HEK293 (cell line): Measurements from ENCODE around the gene SMARCA2.

Source experiments
- CTCF ChIA-PET: fragments of 350-600 bp; formaldehyde crosslinking; extraction: SDS; loops from one replicate; lab custom pipeline; 2021; ENCODE audit warnings: antibody characterized with exemption; lab: Yijun Ruan, JAX
- POLR2A ChIA-PET: fragments of 300-600 bp; formaldehyde crosslinking; extraction: SDS; loops from one replicate; lab custom pipeline; 2020; ENCODE audit warnings: antibody characterized with exemption, inconsistent platforms; lab: Yijun Ruan, JAX
- H3K27ac ChIP-seq: fragments of 200-500 bp; sonication (Bioruptor generic); 2 replicates; pipeline ENCODE4 v1.5.1; 2014; ENCODE audit warnings: low read depth, low read length, control low read depth, inconsistent platforms; ENCODE audit errors: extremely low read depth
- H3K36me3 ChIP-seq, 2 experiments: fragments of 200-500 bp in 1 of 2; sonication (Bioruptor generic) in 1 of 2; 1 replicate in 1 of 2; 2 replicates in 1 of 2; pipeline ENCODE4 v1.5.1; 2014 to 2017; ENCODE audit warnings: inconsistent platforms in 2 of 2, low read length in 2 of 2; ENCODE audit not compliant: control insufficient read depth in 2 of 2, insufficient read depth in 1 of 2
- H3K4me1 ChIP-seq: fragments of 200-500 bp; sonication (Bioruptor generic); 2 replicates; pipeline ENCODE4 v1.5.1; 2014; ENCODE audit warnings: mild to moderate bottlenecking, low read length, inconsistent platforms; ENCODE audit not compliant: control insufficient read depth, insufficient read depth
- H3K4me3 ChIP-seq: 2 replicates; pipeline ENCODE4 v1.5.1; 2011; ENCODE audit warnings: low read depth, mild to moderate bottlenecking, control low read depth, low read length, moderate library complexity
- H3K9me3 ChIP-seq: fragments of 200-500 bp; sonication (Bioruptor generic); 2 replicates; pipeline ENCODE4 v1.5.1; 2014; ENCODE audit warnings: low read depth, low read length, inconsistent platforms; ENCODE audit not compliant: control insufficient read depth, insufficient read depth
- HOXA7 ChIP-seq: sonication (generic); formaldehyde crosslinking; IDR thresholded peaks from 2 replicates; pipeline ENCODE4 v1.8.1; 2022; ENCODE audit warnings: missing genetic modification reagents, borderline replicate concordance
- KLF16 ChIP-seq: fragments of 450-650 bp; formaldehyde crosslinking; IDR thresholded peaks from 2 replicates; pipeline ENCODE4 v1.5.1; 2017; ENCODE audit warnings: missing biosample characterization, missing genetic modification characterization
- KLF7 ChIP-seq: fragments of 450-650 bp; formaldehyde crosslinking; IDR thresholded peaks from 2 replicates; pipeline ENCODE4 v1.5.1; 2016; ENCODE audit warnings: missing biosample characterization, missing genetic modification characterization, borderline replicate concordance
- SCRT2 ChIP-seq: fragments of 450-650 bp; formaldehyde crosslinking; IDR thresholded peaks from 2 replicates; pipeline ENCODE4 v1.5.1; 2016; ENCODE audit warnings: missing biosample characterization, missing genetic modification characterization
- TRIM28 ChIP-seq: IDR thresholded peaks from 2 replicates; pipeline ENCODE4 v1.6.1; 2011; ENCODE audit warnings: low read length, control low read depth, borderline replicate concordance
- ZBTB48 ChIP-seq: fragments of 450-650 bp; formaldehyde crosslinking; IDR thresholded peaks from 2 replicates; pipeline ENCODE4 v1.5.1; 2016; ENCODE audit warnings: missing biosample characterization, missing genetic modification characterization
- ZNF16 ChIP-seq: fragments of 450-650 bp; formaldehyde crosslinking; IDR thresholded peaks from 2 replicates; pipeline ENCODE4 v1.5.1; 2016; ENCODE audit warnings: low read depth, missing biosample characterization, missing genetic modification characterization
- ZNF184 ChIP-seq: fragments of 450-650 bp; IDR thresholded peaks from 2 replicates; pipeline ENCODE4 v1.5.1; 2018; ENCODE audit warnings: missing biosample characterization, mild to moderate bottlenecking, missing genetic modification characterization
- ZNF23 ChIP-seq: fragments of 450-650 bp; formaldehyde crosslinking; IDR thresholded peaks from 2 replicates; pipeline ENCODE4 v1.5.1; 2016; ENCODE audit warnings: missing biosample characterization, missing genetic modification characterization, borderline replicate concordance
- ZNF292 ChIP-seq: fragments of 450-650 bp; formaldehyde crosslinking; IDR thresholded peaks from 2 replicates; pipeline ENCODE4 v1.5.1; 2016; ENCODE audit warnings: low read depth, missing biosample characterization, missing genetic modification characterization, borderline replicate concordance
- ZNF341 ChIP-seq: fragments of 450-650 bp; formaldehyde crosslinking; IDR thresholded peaks from 2 replicates; pipeline ENCODE4; 2016; ENCODE audit warnings: low read depth, missing biosample characterization, missing genetic modification characterization
- ZNF558 ChIP-seq: fragments of 450-650 bp; formaldehyde crosslinking; IDR thresholded peaks from 2 replicates; pipeline ENCODE4 v1.5.1; 2016; ENCODE audit warnings: missing biosample characterization, missing genetic modification characterization
- ZNF610 ChIP-seq: fragments of 450-650 bp; formaldehyde crosslinking; IDR thresholded peaks from 2 replicates; pipeline ENCODE4 v1.5.1; 2016; ENCODE audit warnings: missing biosample characterization, missing genetic modification characterization, borderline replicate concordance
- ZNF670 ChIP-seq: fragments of 450-650 bp; formaldehyde crosslinking; IDR thresholded peaks from 2 replicates; pipeline ENCODE4 v1.5.1; 2016; ENCODE audit warnings: missing biosample characterization, missing genetic modification characterization, low read depth
- ZNF768 ChIP-seq: fragments of 450-650 bp; formaldehyde crosslinking; IDR thresholded peaks from 2 replicates; pipeline ENCODE4 v1.5.1; 2018; ENCODE audit warnings: missing biosample characterization, mild to moderate bottlenecking, missing genetic modification characterization
- ZNF830 ChIP-seq: fragments of 450-650 bp; IDR thresholded peaks from 2 replicates; pipeline ENCODE4 v1.5.0; 2018; ENCODE audit warnings: missing biosample characterization, missing genetic modification characterization, low read depth, mild to moderate bottlenecking, moderate library complexity
- TF ChIP-seq, protein P1 (sequence below): fragments of 450-650 bp; formaldehyde crosslinking; IDR thresholded peaks from 2 replicates; pipeline ENCODE4 v1.5.1; 2016; ENCODE audit warnings: missing biosample characterization, missing genetic modification characterization
- TF ChIP-seq, protein P2 (sequence below): fragments of 450-650 bp; formaldehyde crosslinking; conservative IDR thresholded peaks from 2 replicates; pipeline ENCODE4 v1.5.1; 2016; ENCODE audit warnings: low read depth, missing biosample characterization, missing genetic modification characterization

The SMARCA2 gene

DNA sequence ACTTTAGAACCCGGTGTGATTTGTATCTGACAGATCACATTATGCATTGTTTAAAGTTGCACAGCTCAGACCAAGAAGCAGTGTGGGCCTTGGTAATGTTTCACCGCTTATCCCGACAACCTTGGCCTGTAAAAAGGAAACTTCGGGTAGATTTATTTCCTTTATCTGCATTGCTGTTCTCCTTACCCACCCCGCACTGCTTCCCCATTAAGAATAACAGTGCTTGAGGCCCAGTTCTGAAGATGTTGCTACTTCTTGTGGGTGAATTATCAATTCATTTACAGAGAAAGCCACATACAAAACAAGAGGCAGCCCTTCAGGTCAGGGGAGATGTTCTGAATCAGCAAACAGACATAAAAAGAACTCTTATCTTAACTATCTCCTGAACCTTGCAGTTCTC, 8.4 kb downstream of the SMARCA2 start:
- Histone ChIP-seq H3K36me3 (no peaks in the 10 kb centered on the region), H3K4me1 (peaks cover 27% of the 10 kb centered on the region), H3K27ac (no peak overlapping the region), H3K4me3 (no peak overlapping the region), H3K9me3 (no peaks in the 10 kb centered on the region)
- TF ChIP-seq, protein P1, sequence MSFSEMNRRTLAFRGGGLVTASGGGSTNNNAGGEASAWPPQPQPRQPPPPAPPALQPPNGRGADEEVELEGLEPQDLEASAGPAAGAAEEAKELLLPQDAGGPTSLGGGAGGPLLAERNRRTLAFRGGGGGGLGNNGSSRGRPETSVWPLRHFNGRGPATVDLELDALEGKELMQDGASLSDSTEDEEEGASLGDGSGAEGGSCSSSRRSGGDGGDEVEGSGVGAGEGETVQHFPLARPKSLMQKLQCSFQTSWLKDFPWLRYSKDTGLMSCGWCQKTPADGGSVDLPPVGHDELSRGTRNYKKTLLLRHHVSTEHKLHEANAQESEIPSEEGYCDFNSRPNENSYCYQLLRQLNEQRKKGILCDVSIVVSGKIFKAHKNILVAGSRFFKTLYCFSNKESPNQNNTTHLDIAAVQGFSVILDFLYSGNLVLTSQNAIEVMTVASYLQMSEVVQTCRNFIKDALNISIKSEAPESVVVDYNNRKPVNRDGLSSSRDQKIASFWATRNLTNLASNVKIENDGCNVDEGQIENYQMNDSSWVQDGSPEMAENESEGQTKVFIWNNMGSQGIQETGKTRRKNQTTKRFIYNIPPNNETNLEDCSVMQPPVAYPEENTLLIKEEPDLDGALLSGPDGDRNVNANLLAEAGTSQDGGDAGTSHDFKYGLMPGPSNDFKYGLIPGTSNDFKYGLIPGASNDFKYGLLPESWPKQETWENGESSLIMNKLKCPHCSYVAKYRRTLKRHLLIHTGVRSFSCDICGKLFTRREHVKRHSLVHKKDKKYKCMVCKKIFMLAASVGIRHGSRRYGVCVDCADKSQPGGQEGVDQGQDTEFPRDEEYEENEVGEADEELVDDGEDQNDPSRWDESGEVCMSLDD = no peak
- TF ChIP-seq ZBTB48 (tag by site-specific recombination) (no peak), KLF7 (tag by site-specific recombination) (no peak), ZNF341 (tag by site-specific recombination) (peak; percentile 44; the same call in 1 of the 2 replicates), ZNF610 (tag by site-specific recombination) (no peak)
- ChIA-PET CTCF (no interaction called here), POLR2A (interaction anchor here (1.1 kb wide), 1 partner anchor 9 kb away, joined by 3 read pairs; the partner anchor contains the start of gene SMARCA2)

DNA sequence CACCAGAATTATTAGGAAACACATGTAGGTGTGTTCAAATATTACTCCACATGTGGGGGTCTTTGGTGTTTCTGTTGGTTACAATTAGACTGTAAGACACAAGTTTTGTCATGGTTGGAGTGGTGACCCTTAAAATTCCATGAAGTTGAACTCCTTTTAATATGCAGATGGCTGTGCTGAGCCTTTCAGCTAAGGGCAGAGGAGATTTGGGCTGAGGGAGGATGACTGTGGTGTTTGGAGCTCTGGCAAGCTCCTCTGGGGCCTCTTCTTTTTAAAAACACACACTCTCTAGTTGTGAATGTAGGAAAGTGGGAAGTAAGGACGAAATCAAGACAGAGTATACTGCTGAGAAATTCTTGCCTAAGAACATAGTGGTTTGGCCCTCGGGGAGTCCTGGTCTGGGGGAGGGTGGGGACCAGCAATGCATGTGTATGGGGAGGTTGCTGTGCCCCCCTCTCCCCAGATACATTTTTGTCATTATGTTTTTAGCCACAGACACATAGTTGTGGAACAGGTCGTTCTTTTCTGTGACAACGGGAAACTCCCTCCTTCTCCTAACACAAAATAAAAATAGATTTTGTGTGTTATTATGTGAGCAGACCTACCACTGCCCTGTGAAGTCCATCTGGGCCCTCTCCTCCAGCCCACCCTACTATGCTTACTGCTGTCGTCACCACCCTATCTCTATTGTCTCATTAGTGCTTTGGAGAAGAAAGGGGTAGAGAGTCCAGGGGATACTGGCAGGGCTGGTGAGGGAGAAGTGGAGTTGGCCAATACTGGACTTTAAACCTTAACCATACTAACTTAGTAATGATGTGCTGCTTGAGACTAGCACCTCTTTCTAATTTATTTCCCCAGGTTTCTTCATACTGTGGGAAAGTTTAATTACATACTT, 10.0 kb downstream of the SMARCA2 start:
- TF ChIP-seq TRIM28 = no peak
- TF ChIP-seq ZNF670 (tag by site-specific recombination) = no peak
- TF ChIP-seq, protein P2, sequence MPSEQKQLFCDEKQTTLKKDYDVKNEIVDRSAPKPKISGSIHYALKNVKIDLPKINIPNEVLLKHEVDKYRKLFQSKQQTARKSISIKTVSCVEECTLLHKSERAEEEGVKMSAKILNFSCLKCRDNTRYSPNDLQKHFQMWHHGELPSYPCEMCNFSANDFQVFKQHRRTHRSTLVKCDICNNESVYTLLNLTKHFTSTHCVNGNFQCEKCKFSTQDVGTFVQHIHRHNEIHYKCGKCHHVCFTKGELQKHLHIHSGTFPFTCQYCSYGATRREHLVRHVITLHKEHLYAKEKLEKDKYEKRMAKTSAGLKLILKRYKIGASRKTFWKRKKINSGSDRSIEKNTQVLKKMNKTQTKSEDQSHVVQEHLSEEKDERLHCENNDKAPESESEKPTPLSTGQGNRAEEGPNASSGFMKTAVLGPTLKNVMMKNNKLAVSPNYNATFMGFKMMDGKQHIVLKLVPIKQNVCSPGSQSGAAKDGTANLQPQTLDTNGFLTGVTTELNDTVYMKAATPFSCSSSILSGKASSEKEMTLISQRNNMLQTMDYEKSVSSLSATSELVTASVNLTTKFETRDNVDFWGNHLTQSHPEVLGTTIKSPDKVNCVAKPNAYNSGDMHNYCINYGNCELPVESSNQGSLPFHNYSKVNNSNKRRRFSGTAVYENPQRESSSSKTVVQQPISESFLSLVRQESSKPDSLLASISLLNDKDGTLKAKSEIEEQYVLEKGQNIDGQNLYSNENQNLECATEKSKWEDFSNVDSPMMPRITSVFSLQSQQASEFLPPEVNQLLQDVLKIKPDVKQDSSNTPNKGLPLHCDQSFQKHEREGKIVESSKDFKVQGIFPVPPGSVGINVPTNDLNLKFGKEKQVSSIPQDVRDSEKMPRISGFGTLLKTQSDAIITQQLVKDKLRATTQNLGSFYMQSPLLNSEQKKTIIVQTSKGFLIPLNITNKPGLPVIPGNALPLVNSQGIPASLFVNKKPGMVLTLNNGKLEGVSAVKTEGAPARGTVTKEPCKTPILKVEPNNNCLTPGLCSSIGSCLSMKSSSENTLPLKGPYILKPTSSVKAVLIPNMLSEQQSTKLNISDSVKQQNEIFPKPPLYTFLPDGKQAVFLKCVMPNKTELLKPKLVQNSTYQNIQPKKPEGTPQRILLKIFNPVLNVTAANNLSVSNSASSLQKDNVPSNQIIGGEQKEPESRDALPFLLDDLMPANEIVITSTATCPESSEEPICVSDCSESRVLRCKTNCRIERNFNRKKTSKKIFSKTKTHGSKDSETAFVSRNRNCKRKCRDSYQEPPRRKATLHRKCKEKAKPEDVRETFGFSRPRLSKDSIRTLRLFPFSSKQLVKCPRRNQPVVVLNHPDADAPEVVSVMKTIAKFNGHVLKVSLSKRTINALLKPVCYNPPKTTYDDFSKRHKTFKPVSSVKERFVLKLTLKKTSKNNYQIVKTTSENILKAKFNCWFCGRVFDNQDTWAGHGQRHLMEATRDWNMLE = no peak
- no peak for TF ChIP-seq ZNF768
- no peak for TF ChIP-seq HOXA7 (CRISPR knock-in tag)
- no peak for TF ChIP-seq ZNF16 (tag by site-specific recombination)
- TF ChIP-seq SCRT2 = no peak
- TF ChIP-seq ZNF558 = no peak
- TF ChIP-seq ZNF23 (tag by site-specific recombination) = no peak
- TF ChIP-seq KLF16 = no peak
- no peak for TF ChIP-seq ZNF830 (tag by site-specific recombination)
- no peak for TF ChIP-seq ZNF184 (tag by site-specific recombination)
- TF ChIP-seq ZNF292 (tag by site-specific recombination) = no peak
- TF ChIP-seq, all 188 proteins: peak for 0
- CTCF ChIA-PET = no interaction called here
- Histone ChIP-seq H3K9me3 (no peaks in the 10 kb centered on the region), H3K27ac (no peak overlapping the region), H3K36me3 (no peaks in the 10 kb centered on the region), H3K4me1 (peaks cover 23% of the 10 kb centered on the region), H3K4me3 (no peak overlapping the region)
- POLR2A ChIA-PET = no interaction called here
